ENCODE measurements around the gene RBPJ. TPM values are rescaled to one million over a fixed set of nuclear protein-coding genes. Genes with fewer than 3 reads are reported as not detected.

Gene RBPJ
- total RNA-seq, 1 donor from 2014 or later: 83.5 TPM

- Mint-ChIP-seq H3K27me3 (ENCODE audit: low read depth) (no peaks in the 10 kb centered on the region), H3K9me3 (no peaks in the 10 kb centered on the region), H3K4me1 (peaks cover 25% of the 10 kb centered on the region), H3K27ac (no peak overlapping the region), H3K36me3 (no peaks in the 10 kb centered on the region), H3K4me3 (no peak overlapping the region)
- no peak for TF ChIP-seq CTCF (IDR thresholded peaks at IDR 0.05; ENCODE audit: unreplicated experiment)
- no peak for DNase-seq (ENCODE audit: low spot score in 2 of 2, unreplicated experiment in 2 of 2)
These were observed 42.1 kb downstream of the RBPJ start for GRCh38 chr4:26362745-26363439.

DNA sequence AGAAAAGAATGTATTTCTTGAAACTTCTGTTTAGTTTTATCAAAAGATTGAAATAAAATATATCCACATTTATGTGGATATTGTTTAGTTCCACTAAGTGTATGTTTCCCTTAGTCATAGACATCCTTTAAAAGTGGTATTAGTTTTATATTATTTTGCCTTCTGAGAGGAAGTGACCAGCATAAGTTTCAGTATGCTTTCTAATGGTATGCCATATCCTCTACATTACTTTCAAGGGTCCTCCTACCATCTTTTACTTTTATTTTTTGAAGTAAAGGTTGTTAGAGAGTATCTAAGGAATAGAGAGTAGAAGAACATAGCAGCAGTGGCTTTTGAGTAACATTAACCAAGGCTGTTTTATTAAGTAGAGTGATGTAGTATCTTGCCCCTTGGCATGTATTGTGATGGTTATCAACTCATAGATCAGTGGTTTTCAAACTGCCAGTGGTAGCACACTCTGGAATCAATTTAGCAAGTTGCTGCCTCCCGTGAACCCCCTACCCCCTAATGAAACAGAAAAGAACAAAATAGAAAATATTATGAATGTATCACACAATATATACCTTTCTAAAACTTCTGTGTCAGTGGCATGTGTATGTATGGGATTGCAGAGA lies 44.8 kb downstream of the RBPJ start:
- DNase-seq (ENCODE audit: low spot score in 2 of 2, unreplicated experiment in 2 of 2): no peak
- H3K27ac Mint-ChIP-seq: no peak overlapping the region
- H3K36me3 Mint-ChIP-seq: peaks cover 2% of the 10 kb centered on the region
- H3K27me3 Mint-ChIP-seq (ENCODE audit: low read depth): no peaks in the 10 kb centered on the region
- no peak for TF ChIP-seq CTCF (IDR thresholded peaks at IDR 0.05; ENCODE audit: unreplicated experiment)
- peaks cover 41% of the 10 kb centered on the region for H3K4me1 Mint-ChIP-seq
- H3K4me3 Mint-ChIP-seq: no peak overlapping the region
- H3K9me3 Mint-ChIP-seq: no peaks in the 10 kb centered on the region

- Mint-ChIP-seq H3K27me3 (ENCODE audit: low read depth) (no peaks in the 10 kb centered on the region), H3K9me3 (no peaks in the 10 kb centered on the region)
- no peak for TF ChIP-seq CTCF (IDR thresholded peaks at IDR 0.05; ENCODE audit: unreplicated experiment)
These were observed 47.0 kb downstream of the RBPJ start for GRCh38 chr4:26367811-26368210.

GRCh38 chr4:26368685-26369084 lies 47.9 kb downstream of the RBPJ start:
- H3K4me3 Mint-ChIP-seq: no peak overlapping the region
- H3K36me3 Mint-ChIP-seq: peaks cover 2% of the 10 kb centered on the region
- H3K9me3 Mint-ChIP-seq: no peaks in the 10 kb centered on the region
- TF ChIP-seq CTCF (IDR thresholded peaks at IDR 0.05; ENCODE audit: unreplicated experiment): no peak
- H3K27ac Mint-ChIP-seq: peak overlapping the region; percentile 1
- no peak for DNase-seq (ENCODE audit: low spot score in 2 of 2, unreplicated experiment in 2 of 2)
- peaks cover 40% of the 10 kb centered on the region for H3K4me1 Mint-ChIP-seq
- no peaks in the 10 kb centered on the region for H3K27me3 Mint-ChIP-seq (ENCODE audit: low read depth)

More at GRCh38 chr4:26367811-26368210, 47.0 kb downstream of the RBPJ start:
- no peak for DNase-seq (ENCODE audit: low spot score in 2 of 2, unreplicated experiment in 2 of 2)
- Mint-ChIP-seq H3K4me3 (no peak overlapping the region), H3K4me1 (peaks cover 36% of the 10 kb centered on the region), H3K27ac (peak overlapping the region; percentile 1), H3K36me3 (peaks cover 2% of the 10 kb centered on the region)

- H3K36me3 Mint-ChIP-seq: peaks cover 2% of the 10 kb centered on the region
- DNase-seq (ENCODE audit: low spot score in 2 of 2, unreplicated experiment in 2 of 2): no peak
- peaks cover 40% of the 10 kb centered on the region for H3K4me1 Mint-ChIP-seq
- H3K4me3 Mint-ChIP-seq: no peak overlapping the region
- no peak for TF ChIP-seq CTCF (IDR thresholded peaks at IDR 0.05; ENCODE audit: unreplicated experiment)
- no peaks in the 10 kb centered on the region for H3K27me3 Mint-ChIP-seq (ENCODE audit: low read depth)
- H3K27ac Mint-ChIP-seq: peak overlapping the region; percentile 1
- H3K9me3 Mint-ChIP-seq: no peaks in the 10 kb centered on the region
These were observed 48.3 kb downstream of the RBPJ start for GRCh38 chr4:26369132-26369531.

Measured in mesothelial cell of epicardium (in vitro differentiated cells).